ENCODE data around the gene TMEM151A.

Gene TMEM151A

GRCh38 chr11:66324664-66325063, 33.0 kb downstream of the TMEM151A start:
- no peak for DNase-seq

- DNase-seq: no peak
These were observed 33.6 kb downstream of the TMEM151A start for GRCh38 chr11:66325263-66325671.

GRCh38 chr11:66326261-66327111, 34.8 kb downstream of the TMEM151A start:
- DNase-seq: no peak

GRCh38 chr11:66327171-66328030, 35.7 kb downstream of the TMEM151A start:
- no peak for DNase-seq

- no peak for DNase-seq
These were observed 36.3 kb downstream of the TMEM151A start for GRCh38 chr11:66328031-66328301.

GRCh38 chr11:66328302-66329144, 36.8 kb downstream of the TMEM151A start:
- peak; percentile 84 for DNase-seq

GRCh38 chr11:66329165-66329673, 37.5 kb downstream of the TMEM151A start:
- DNase-seq: no peak

GRCh38 chr11:66330931-66331330, 39.2 kb downstream of the TMEM151A start:
- DNase-seq: no peak

GRCh38 chr11:66331542-66332370, 40.1 kb downstream of the TMEM151A start:
- DNase-seq: no peak

GRCh38 chr11:66332371-66333219, 40.9 kb downstream of the TMEM151A start:
- DNase-seq: no peak

GRCh38 chr11:66333220-66333877, 41.7 kb downstream of the TMEM151A start:
- DNase-seq: no peak

GRCh38 chr11:66333896-66334604, 42.4 kb downstream of the TMEM151A start:
- DNase-seq: no peak

- no peak for DNase-seq
These were observed 43.1 kb downstream of the TMEM151A start for GRCh38 chr11:66334605-66335442.

- no peak for DNase-seq
These were observed 44.0 kb downstream of the TMEM151A start for GRCh38 chr11:66335531-66336233.

GRCh38 chr11:66336234-66337102, 44.8 kb downstream of the TMEM151A start, which contains the start of gene RIN1:
Gene RIN1 (minus strand): TSS chr11:66336434. CDS start chr11:66336402, 32 bp downstream.
- peak; percentile 64 for DNase-seq

- no peak for DNase-seq
These were observed 45.6 kb downstream of the TMEM151A start for GRCh38 chr11:66337103-66337899.
